Hepatocyte (in vitro differentiated cells): ENCODE results near the gene SLC4A11.
"Not testable (repeated sequence)": the region's sequence is repeated elsewhere in the genome, so short reads cannot be mapped to it uniquely, and the experiment has no call there.

Experiments
- CTCF ChIP-seq: fragments of 200-600 bp; sonication (generic); IDR thresholded peaks from 2 replicates; pipeline ENCODE4 v1.5.1; 2016; ENCODE audit warnings: antibody characterized with exemption, mild to moderate bottlenecking; ENCODE audit not compliant: poor library complexity
- EZH2 ChIP-seq: fragments of 200-600 bp; sonication (generic); IDR thresholded peaks from 2 replicates; pipeline ENCODE4 v1.6.1; 2016; ENCODE audit warnings: antibody characterized with exemption, mild to moderate bottlenecking, borderline replicate concordance
- EZH2phosphoT487 ChIP-seq: fragments of 200-600 bp; sonication (generic); IDR thresholded peaks from one replicate; pipeline ENCODE4 v1.6.1; 2018; ENCODE audit warnings: antibody characterized with exemption, mild to moderate bottlenecking, low read depth, moderate library complexity; ENCODE audit not compliant: unreplicated experiment, severe bottlenecking

GRCh38 chr20:3215359-3215917 is 23.6 kb downstream of the SLC4A11 start:
- TF ChIP-seq CTCF, EZH2, EZH2phosphoT487: not testable (repeated sequence)
